H9 (cell line): Measurements from ENCODE around the gene IRF2BPL. TPM values are rescaled to one million over a fixed set of nuclear protein-coding genes. Genes with fewer than 3 reads are reported as not detected.
A peak's percentile ranks its signal among the peaks of the same experiment; 100 is the strongest.

Experiments
- DNase-seq: peaks from one replicate; pipeline ENCODE4 v3.0.0-alpha.2; 2017
- H2AFZ ChIP-seq: one replicate; pipeline ENCODE4 v1.6.1; 2013; ENCODE audit warnings: mild to moderate bottlenecking, low read length, control low read depth, moderate library complexity
- H2AK5ac ChIP-seq: 2 replicates; pipeline ENCODE4 v1.6.1; 2013; ENCODE audit warnings: low read length, control low read depth, mixed read lengths; ENCODE audit not compliant: insufficient read length
- H2BK120ac ChIP-seq: one replicate; pipeline ENCODE4 v1.6.1; 2013; ENCODE audit warnings: low read depth, mild to moderate bottlenecking, low read length, control low read depth, inconsistent platforms; ENCODE audit not compliant: poor library complexity, severe bottlenecking
- H2BK12ac ChIP-seq: 2 replicates; pipeline ENCODE4 v1.6.1; 2013; ENCODE audit warnings: low read length, control low read depth, mixed read lengths, low read depth; ENCODE audit not compliant: insufficient read length
- H2BK15ac ChIP-seq: 2 replicates; pipeline ENCODE4 v1.6.1; 2013; ENCODE audit warnings: low read depth, low read length, control low read depth
- H2BK20ac ChIP-seq: one replicate; pipeline ENCODE4 v1.6.1; 2013; ENCODE audit warnings: low read depth, mild to moderate bottlenecking, low read length, control low read depth, inconsistent platforms; ENCODE audit not compliant: poor library complexity, severe bottlenecking
- H2BK5ac ChIP-seq: 2 replicates; pipeline ENCODE4 v1.6.1; 2013; ENCODE audit warnings: low read length, control low read depth, mixed read lengths; ENCODE audit not compliant: insufficient read length
- H3K14ac ChIP-seq: 2 replicates; pipeline ENCODE4 v1.6.1; 2013; ENCODE audit warnings: low read length, control low read depth; ENCODE audit not compliant: insufficient read depth
- H3K18ac ChIP-seq: 2 replicates; pipeline ENCODE4 v1.6.1; 2013; ENCODE audit warnings: low read depth, mild to moderate bottlenecking, mixed read lengths, low read length, control low read depth; ENCODE audit not compliant: insufficient read length
- H3K23ac ChIP-seq: 2 replicates; pipeline ENCODE4 v1.6.1; 2013; ENCODE audit warnings: low read length, control low read depth, mixed read lengths, low read depth; ENCODE audit not compliant: insufficient read length
- H3K23me2 ChIP-seq: 2 replicates; pipeline ENCODE4 v1.6.1; 2013; ENCODE audit warnings: low read depth, mild to moderate bottlenecking, mixed read lengths, low read length, control low read depth; ENCODE audit not compliant: insufficient read length, poor library complexity, severe bottlenecking
- H3K27ac ChIP-seq: 2 replicates; pipeline ENCODE4 v1.5.1; 2013; ENCODE audit warnings: low read length, control low read depth, mixed read lengths, low read depth; ENCODE audit not compliant: insufficient read length
- H3K27me3 ChIP-seq: 2 replicates; pipeline ENCODE4 v1.6.1; 2013; ENCODE audit warnings: low read length, control low read depth, inconsistent platforms; ENCODE audit not compliant: insufficient read depth
- H3K4ac ChIP-seq: 2 replicates; pipeline ENCODE4 v1.6.1; 2013; ENCODE audit warnings: low read depth, mild to moderate bottlenecking, control low read depth, inconsistent platforms, low read length, moderate library complexity
- H3K4me1 ChIP-seq: 2 replicates; pipeline ENCODE4 v1.6.1; 2013; ENCODE audit warnings: low read length, control low read depth, inconsistent platforms; ENCODE audit not compliant: insufficient read depth
- H3K4me2 ChIP-seq: 2 replicates; pipeline ENCODE4 v1.6.1; 2013; ENCODE audit warnings: low read length, control low read depth, mixed read lengths; ENCODE audit not compliant: insufficient read length, insufficient read depth
- H3K56ac ChIP-seq: 2 replicates; pipeline ENCODE4 v1.6.1; 2013; ENCODE audit warnings: low read depth, mild to moderate bottlenecking, mixed read lengths, low read length, control low read depth; ENCODE audit not compliant: insufficient read length
- H3K79me1 ChIP-seq: 2 replicates; pipeline ENCODE4 v1.6.1; 2013; ENCODE audit warnings: low read depth, mild to moderate bottlenecking, moderate library complexity, low read length, control low read depth, inconsistent platforms; ENCODE audit not compliant: insufficient read depth, poor library complexity, severe bottlenecking
- H3K79me2 ChIP-seq: 2 replicates; pipeline ENCODE4 v1.6.1; 2013; ENCODE audit warnings: low read length, control low read depth, inconsistent platforms; ENCODE audit not compliant: insufficient read depth
- H3K9ac ChIP-seq: 2 replicates; pipeline ENCODE4 v1.6.1; 2013; ENCODE audit warnings: low read length, control low read depth, mixed read lengths; ENCODE audit not compliant: insufficient read length; ENCODE audit errors: extremely low read depth
- H3K9me3 ChIP-seq: one replicate; pipeline ENCODE4 v1.6.1; 2013; ENCODE audit warnings: low read depth, low read length, inconsistent platforms; ENCODE audit not compliant: control insufficient read depth
- H3T11ph ChIP-seq: one replicate; pipeline ENCODE4 v1.6.1; 2013; ENCODE audit warnings: mild to moderate bottlenecking, low read length, control low read depth, inconsistent platforms
- H4K20me1 ChIP-seq: one replicate; pipeline ENCODE4 v1.6.1; 2013; ENCODE audit not compliant: control insufficient read depth, insufficient read length, insufficient read depth
- H4K5ac ChIP-seq: 2 replicates; pipeline ENCODE4 v1.6.1; 2013; ENCODE audit warnings: low read depth, mild to moderate bottlenecking, mixed read lengths, low read length, control low read depth; ENCODE audit not compliant: insufficient read length
- H4K8ac ChIP-seq: replicated peaks from 2 replicates; pipeline ENCODE4 v1.6.1; 2013; ENCODE audit warnings: low read length, control low read depth, mixed read lengths, low read depth; ENCODE audit not compliant: insufficient read length
- H4K91ac ChIP-seq: 2 replicates; pipeline ENCODE4 v1.6.1; 2013; ENCODE audit warnings: low read depth, mild to moderate bottlenecking, moderate library complexity, mixed read lengths, low read length, control low read depth; ENCODE audit not compliant: insufficient read length
- H3K27ac Mint-ChIP-seq, 3 experiments: 2 replicates in 2 of 3; 3 replicates in 1 of 3; pipeline ENCODE4 v1.8.0; 2020 to 2021; ENCODE audit warnings: mixed read lengths in 3 of 3, mild to moderate bottlenecking in 1 of 3, moderate library complexity in 1 of 3
- H3K27me3 Mint-ChIP-seq: 2 replicates; pipeline ENCODE4 v1.8.0; 2021; ENCODE audit warnings: low read depth, mild to moderate bottlenecking, moderate library complexity, mixed read lengths
- H3K36me3 Mint-ChIP-seq, 3 experiments: 2 replicates in 2 of 3; 3 replicates in 1 of 3; pipeline ENCODE4 v1.8.0; 2020 to 2021; ENCODE audit warnings: low read depth in 3 of 3, mixed read lengths in 3 of 3; ENCODE audit not compliant: insufficient read depth in 1 of 3
- H3K4me1 Mint-ChIP-seq, 2 experiments: 2 replicates each; pipeline ENCODE4 v1.8.0; 2020; ENCODE audit warnings: mixed read lengths in 2 of 2
- H3K4me3 Mint-ChIP-seq, 2 experiments: 2 replicates in 1 of 2; 3 replicates in 1 of 2; pipeline ENCODE4 v1.8.0; 2020 to 2021; ENCODE audit warnings: mild to moderate bottlenecking in 2 of 2, mixed read lengths in 2 of 2, moderate library complexity in 1 of 2
- H3K9me3 Mint-ChIP-seq, 2 experiments: 2 replicates in 1 of 2; 3 replicates in 1 of 2; pipeline ENCODE4 v1.8.0; 2020; ENCODE audit warnings: mild to moderate bottlenecking in 2 of 2, mixed read lengths in 2 of 2, moderate library complexity in 1 of 2
- CTCF ChIP-seq: fragments of 200-600 bp; sonication (generic); conservative IDR thresholded peaks from 3 replicates; pipeline ENCODE4 v1.8.0; 2021; ENCODE audit warnings: antibody characterized with exemption, mild to moderate bottlenecking
- WGBS: extraction: QIAGEN DNeasy Blood & Tissue Kit; methylation state at CpG from one replicate; pipeline ENCODE4 v1.1.7; 2013; ENCODE audit warnings: missing lambda C conversion rate, low lambda C conversion rate, mixed read lengths; ENCODE audit not compliant: insufficient read length; ENCODE audit errors: extremely low coverage; 5-methylcytosine and 5-hydroxymethylcytosine counted together
- total RNA-seq: library from RNA; stranded (reverse); gene quantifications from 2 replicates; pipeline ENCODE4 v1.2.1, GENCODE V29; 2021

IRF2BPL gene
- total RNA-seq, 1 experiment from 2014 or later: 59.0 TPM

- H2BK12ac ChIP-seq: no peak overlapping the region
Measured at GRCh38 chr14:76984787-76985375, 43.6 kb downstream of the IRF2BPL start.

More at GRCh38 chr14:76984787-76985375, 43.6 kb downstream of the IRF2BPL start:
- peak overlapping the region; percentile 38; the same call in 1 of the 2 replicates for H3K14ac ChIP-seq
- H4K8ac ChIP-seq: no peak overlapping the region
- H3K4me2 ChIP-seq: no peak overlapping the region
- Mint-ChIP-seq H3K27ac (peak overlapping the region in 1 of 3 experiments; percentile 54; a peak in 1 of 7 replicates), H3K36me3 (peaks cover 0 to 5% (median 5%) of the 10 kb centered on the region in 3 experiments; a peak in 4 of 7 replicates), H3K4me3 (no peak overlapping the region), H3K9me3 (peaks cover 4% of the 10 kb centered on the region in 2 experiments; a peak in 3 of 5 replicates), H3K4me1 (peaks cover 39 to 42% of the 10 kb centered on the region in 2 experiments), H3K27me3 (peaks cover 3% of the 10 kb centered on the region)
- no peak for DNase-seq
- no peak overlapping the region for H2AFZ ChIP-seq
- H3K9me3 ChIP-seq: no peaks in the 10 kb centered on the region
- H3K79me2 ChIP-seq: no peaks in the 10 kb centered on the region
- no peak overlapping the region for H2AK5ac ChIP-seq
- no peak overlapping the region for H3K27ac ChIP-seq
- H3K9ac ChIP-seq: no peak overlapping the region
- H4K91ac ChIP-seq: no peak overlapping the region
- H3K18ac ChIP-seq: no peak overlapping the region
- no peaks in the 10 kb centered on the region for H3K27me3 ChIP-seq
- H2BK15ac ChIP-seq: no peak overlapping the region
- no peak for TF ChIP-seq CTCF
- no peaks in the 10 kb centered on the region for H3K23me2 ChIP-seq
- no peak overlapping the region for H3K56ac ChIP-seq
- H2BK20ac ChIP-seq: no peak overlapping the region
- no peak overlapping the region for H4K5ac ChIP-seq
- no peak overlapping the region for H3K23ac ChIP-seq
- no peak overlapping the region for H2BK5ac ChIP-seq
- H3K79me1 ChIP-seq: no peaks in the 10 kb centered on the region
- H3K4me1 ChIP-seq: no peaks in the 10 kb centered on the region; the same call in 1 of the 2 replicates
- no peak overlapping the region for H3K4ac ChIP-seq
- no CpG with 5 or more reads among the region's 6 CpGs for WGBS
- no peak overlapping the region for H3T11ph ChIP-seq
- H4K20me1 ChIP-seq: no peaks in the 10 kb centered on the region
- no peak overlapping the region for H2BK120ac ChIP-seq
